ENCODE data around the gene LIAS.
"Not testable (repeated sequence)": the region's sequence is repeated elsewhere in the genome, so short reads cannot be mapped to it uniquely, and the experiment has no call there.

Gene LIAS

GRCh38 chr4:39458505-39459300 lies at the start of gene LIAS, which contains the start of gene RPL9:
LIAS (plus strand) TSS chr4:39459056; CDS start chr4:39459118, 62 bp downstream.
RPL9 (minus strand) TSS chr4:39458922; CDS start chr4:39458439, 483 bp downstream.
- DNase-seq = peak; percentile 61 to 96 (median 90)

DNA sequence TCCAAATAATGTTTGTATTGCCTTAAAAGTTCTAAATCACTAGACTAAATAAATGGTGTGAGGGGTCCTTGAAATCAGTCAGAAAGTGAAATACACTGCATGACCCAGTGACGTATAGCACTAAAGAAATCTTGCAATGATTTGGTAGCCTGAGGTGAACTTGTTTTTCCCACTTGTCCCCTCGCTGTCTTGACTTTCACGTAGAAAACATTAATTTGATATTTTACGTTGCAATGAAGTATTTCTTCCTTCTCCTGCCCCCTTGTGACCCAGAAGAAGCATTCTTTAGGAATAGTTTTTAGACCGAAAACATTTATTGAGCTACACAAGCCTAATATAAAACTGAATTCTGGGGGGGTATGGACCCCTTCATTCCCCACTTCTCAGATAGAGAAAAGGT lies 48.4 kb upstream of the LIAS start:
- no peak for DNase-seq

- DNase-seq = not testable (repeated sequence)
Observed at GRCh38 chr4:39411561-39411960, 47.3 kb upstream of the LIAS start.

DNA sequence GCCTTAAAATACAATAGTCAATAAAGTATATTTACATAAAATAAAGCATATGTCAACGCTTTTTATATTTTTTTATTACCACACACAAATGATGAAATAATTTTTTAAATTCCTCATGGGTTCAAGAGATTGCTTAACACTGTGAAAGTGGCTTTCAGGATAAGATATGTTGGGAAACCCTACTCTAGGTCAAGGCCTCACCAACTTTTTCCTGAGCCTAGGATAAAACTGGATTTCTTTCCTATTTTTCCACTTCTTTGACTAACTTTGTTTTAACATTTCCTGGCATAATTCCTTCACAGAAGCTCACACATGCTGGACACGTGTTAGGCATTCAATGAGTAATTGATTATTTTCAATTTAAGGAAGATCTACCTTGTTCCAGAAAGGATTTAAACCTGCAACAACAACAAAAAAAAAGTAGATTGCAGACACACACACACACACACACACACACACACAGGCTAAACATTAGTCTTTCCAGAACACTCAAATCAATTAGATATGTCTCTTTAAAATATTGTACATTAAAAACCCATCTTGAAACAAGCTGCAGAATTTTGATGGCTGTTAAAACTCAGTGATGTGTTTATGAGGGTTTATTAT lies 43.1 kb upstream of the LIAS start:
- no peak for DNase-seq

DNA sequence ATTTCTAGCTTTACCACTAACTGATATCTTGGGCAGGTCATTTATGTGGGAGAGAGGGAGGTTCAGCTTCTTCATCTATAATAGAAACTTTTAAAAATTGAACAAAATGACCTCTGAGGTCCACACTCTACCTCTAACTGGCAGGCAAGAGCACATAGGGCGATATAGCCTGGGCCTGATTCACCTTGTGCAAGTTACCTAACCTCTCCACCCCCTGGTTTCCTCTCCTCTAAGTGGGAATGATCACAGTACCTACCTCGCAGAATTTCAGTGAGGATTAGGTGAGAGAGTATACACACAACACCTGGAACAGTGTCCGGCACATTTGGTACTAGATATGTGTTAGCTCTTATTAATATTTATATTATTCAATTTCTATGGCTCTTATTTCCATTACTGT lies 36.6 kb upstream of the LIAS start:
- no peak for DNase-seq

DNA sequence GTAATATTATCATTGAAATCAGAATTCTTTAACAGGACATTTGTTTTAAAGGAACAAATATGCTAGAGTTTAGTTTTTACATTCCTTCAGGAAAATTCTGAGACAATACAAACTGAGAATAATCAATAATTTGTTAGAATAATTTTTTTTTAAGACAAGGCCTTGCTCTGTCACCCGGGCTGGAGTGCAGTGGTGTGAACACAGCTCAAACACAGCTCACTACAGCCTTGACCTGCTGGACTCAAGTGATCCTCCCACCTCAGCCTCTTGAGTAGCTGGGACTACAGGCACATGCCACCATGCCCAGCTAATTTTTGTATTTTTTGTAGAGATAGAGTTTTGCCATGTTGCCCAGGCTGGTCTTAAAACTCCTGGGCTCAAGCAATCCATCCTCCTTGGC lies 33.6 kb upstream of the LIAS start:
- not testable (repeated sequence) for DNase-seq

- DNase-seq = no peak
Observed at GRCh38 chr4:39426728-39427127, 32.1 kb upstream of the LIAS start.

DNA sequence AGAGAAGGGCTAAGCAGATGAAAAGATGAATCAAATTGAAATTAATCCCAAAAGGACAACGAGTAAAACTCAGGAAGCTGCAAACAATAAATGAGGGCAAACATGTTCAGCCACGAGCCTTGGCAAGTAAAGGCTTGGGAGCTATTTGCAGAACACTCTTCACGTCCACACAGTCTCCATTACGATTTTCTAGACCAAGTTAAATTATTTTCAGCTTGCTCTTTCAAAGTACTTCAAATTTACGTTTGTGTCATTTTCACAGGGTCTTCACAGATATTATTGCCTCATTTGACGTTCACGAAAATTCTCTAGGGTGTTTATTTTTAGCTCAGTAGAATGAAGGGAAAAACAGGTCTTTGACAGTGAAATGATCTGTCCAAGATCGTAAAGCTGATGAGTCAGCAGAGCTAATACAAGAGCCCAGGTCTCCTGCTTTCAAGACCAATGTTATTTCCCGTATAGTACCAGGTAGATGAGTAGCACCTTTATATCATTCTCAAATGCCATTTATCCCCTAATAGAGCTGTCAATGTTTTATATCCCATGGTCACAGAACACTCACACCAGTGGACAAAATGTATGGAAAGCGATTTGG lies 31.2 kb upstream of the LIAS start:
- no peak for DNase-seq

- DNase-seq = no peak
Observed at GRCh38 chr4:39429476-39430334, 29.2 kb upstream of the LIAS start.

- DNase-seq = no peak
Observed at GRCh38 chr4:39433878-39434492, 24.9 kb upstream of the LIAS start.

GRCh38 chr4:39435659-39436563 lies 22.9 kb upstream of the LIAS start:
- no peak for DNase-seq

DNA sequence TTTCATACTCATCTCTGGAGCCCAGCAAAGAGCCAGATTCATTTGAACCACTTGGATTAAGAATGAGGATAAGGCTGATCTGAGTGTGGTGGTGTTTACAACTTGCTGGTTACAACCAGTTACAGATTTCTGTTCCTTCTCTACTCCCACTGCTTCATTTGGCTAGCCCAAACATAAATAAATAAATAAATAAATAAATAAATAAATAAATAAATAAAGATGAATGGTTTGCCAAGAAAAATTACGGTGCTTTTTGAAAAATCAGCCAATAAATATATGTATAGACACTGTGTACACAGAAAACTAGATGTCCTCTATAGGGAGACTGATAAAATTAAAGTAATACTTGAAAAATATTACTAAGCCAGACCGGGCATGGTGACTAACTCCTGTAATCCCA lies 17.3 kb upstream of the LIAS start:
- no peak for DNase-seq

- no peak for DNase-seq
Observed at GRCh38 chr4:39442998-39443397, 15.9 kb upstream of the LIAS start.

DNA sequence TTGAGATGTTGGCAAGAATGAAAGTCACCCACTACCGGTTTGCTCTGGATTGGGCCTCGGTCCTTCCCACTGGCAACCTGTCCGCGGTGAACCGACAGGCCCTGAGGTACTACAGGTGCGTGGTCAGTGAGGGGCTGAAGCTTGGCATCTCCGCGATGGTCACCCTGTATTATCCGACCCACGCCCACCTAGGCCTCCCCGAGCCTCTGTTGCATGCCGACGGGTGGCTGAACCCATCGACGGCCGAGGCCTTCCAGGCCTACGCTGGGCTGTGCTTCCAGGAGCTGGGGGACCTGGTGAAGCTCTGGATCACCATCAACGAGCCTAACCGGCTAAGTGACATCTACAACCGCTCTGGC lies 12.4 kb upstream of the LIAS start:
- no peak for DNase-seq

DNA sequence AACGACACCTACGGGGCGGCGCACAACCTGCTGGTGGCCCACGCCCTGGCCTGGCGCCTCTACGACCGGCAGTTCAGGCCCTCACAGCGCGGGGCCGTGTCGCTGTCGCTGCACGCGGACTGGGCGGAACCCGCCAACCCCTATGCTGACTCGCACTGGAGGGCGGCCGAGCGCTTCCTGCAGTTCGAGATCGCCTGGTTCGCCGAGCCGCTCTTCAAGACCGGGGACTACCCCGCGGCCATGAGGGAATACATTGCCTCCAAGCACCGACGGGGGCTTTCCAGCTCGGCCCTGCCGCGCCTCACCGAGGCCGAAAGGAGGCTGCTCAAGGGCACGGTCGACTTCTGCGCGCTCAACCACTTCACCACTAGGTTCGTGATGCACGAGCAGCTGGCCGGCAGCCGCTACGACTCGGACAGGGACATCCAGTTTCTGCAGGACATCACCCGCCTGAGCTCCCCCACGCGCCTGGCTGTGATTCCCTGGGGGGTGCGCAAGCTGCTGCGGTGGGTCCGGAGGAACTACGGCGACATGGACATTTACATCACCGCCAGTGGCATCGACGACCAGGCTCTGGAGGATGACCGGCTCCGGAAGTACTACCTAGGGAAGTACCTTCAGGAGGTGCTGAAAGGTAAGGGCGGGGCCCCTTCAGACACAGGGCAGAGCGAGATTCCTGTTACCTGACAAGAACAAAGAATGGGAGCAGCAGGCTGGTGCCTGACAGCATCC lies 11.8 kb upstream of the LIAS start:
- peak in 16 of 56 donors; percentile 2 to 41 (median 6) for DNase-seq

DNA sequence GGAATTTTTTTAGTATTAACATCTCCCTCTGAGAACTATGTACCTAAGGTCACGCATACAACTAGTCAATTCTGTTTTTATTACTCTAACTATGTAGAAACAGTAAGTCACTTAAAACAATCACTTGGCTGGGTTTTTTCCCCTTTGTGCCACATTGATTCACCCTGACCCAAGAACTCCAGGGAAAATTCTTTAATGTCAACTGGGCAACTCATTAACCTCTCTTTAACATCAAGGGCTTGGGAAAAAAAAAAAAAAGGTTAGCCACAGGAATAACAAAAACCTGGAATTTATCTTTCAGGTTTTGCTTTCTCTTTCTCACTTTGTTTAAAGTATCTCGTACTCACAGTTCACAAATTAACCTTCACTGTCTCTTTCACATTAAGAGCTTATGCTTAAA lies 8.2 kb upstream of the LIAS start:
- no peak for DNase-seq

DNA sequence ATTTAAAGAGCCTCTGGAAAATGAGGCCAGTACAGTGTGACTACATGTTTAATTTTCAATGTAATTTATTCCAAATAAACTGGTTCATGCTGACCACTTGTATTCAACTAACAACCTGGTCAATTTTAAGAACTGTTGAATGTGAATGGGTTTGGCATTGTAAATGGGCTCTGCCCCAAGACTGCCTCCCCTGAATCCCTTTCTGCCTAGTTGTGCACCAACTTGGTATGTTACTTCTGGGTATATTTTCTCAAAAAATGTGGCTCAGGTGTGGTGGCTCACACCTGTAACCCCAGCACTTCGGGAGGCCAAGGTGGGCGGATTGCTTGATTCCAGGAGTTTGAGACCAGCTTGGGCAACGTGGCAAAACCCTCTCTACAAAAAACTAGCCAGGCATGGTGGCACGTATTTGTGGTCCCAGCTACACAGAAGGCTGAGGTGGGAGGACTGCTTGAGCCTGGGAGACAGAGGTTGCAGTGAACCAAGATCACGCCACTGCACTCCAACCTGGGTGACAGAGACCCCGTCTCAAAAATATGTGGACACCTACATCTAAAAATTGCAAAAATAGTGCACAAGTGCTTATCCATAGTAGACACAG lies 7.3 kb upstream of the LIAS start:
- no peak for DNase-seq

- DNase-seq = no peak
Observed at GRCh38 chr4:39452153-39452859, 6.5 kb upstream of the LIAS start.
